ENCODE results near the gene DLG5. TPM values are rescaled to one million over a fixed set of nuclear protein-coding genes. Genes with fewer than 3 reads are reported as not detected.

The DLG5 gene
- total RNA-seq, 1 experiment from 2014 or later = 81.7 TPM

DNA sequence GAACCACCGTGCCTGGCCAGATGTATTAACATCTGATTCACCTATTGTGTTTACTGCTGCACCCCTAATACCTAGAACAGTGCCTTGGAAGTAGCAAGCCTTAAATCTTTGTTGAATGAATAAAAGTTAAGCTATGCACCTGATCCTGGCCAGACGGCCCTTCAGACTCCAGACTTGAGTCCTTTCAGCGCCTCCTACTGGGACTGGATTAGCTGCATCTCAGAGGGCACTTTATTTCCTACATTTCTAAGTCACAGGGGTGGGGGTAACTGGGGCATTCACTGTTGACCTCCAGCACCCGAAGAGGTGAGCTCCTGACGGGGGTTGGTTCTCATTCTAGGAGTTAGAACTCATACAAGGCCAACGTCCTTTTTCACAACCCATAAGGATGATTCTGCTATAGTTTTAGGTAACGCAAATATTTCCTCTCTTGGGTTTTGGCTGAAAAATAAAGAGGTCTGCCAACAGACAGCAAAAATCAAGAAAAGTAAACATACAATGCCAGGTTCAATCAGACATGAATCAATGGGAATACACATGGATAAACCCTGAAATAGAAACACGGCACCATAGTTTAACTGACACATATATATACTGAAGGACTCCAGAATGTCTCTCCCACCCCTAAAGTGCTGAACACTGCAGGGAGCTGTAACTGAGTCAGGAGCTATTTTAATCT, 48.0 kb upstream of the DLG5 start:
- Histone ChIP-seq H3K4me2 (no peak overlapping the region), H3K27ac (no peak overlapping the region), H3F3A (ENCODE audit: insufficient read depth, low read depth) (no peaks in the 10 kb centered on the region), H3K36me3 (ENCODE audit: low read depth) (0 out of 2 replicates have a peak, but pooled peaks cover 6% of the 10 kb centered on the region), H3K27me3 (ENCODE audit: insufficient read depth, low read depth) (no peaks in the 10 kb centered on the region), H4K20me1 (ENCODE audit: insufficient read depth) (no peaks in the 10 kb centered on the region), H3K4me1 (replicated peaks; ENCODE audit: insufficient read depth) (peaks cover 5% of the 10 kb centered on the region; the same call in 1 of the 2 replicates), H3K4me3 (no peak overlapping the region), H3K9me2 (ENCODE audit: insufficient read depth) (no peaks in the 10 kb centered on the region), H3K79me2 (ENCODE audit: low read depth) (no peaks in the 10 kb centered on the region), H3K9me3 (ENCODE audit: insufficient read depth, low read depth) (no peaks in the 10 kb centered on the region), H2AFZ (no peak overlapping the region)
- peak in 1 of 2 experiments; percentile 20 for DNase-seq
- CTCF ChIA-PET = interaction anchor here (0.7 to 1.2 kb wide), 3 partner anchors 65 to 129 kb away, joined by 3 to 7 read pairs (median 5); no protein-coding TSS in a partner anchor
- POLR2A ChIA-PET (ENCODE audit: unreplicated experiment) = interaction anchor here (0.6 to 0.7 kb wide), 3 partner anchors 62 to 130 kb away, joined by 3 to 5 read pairs (median 3); no protein-coding TSS in a partner anchor
- BruUV-seq (replicated peaks) = no TSS peak
- intact Hi-C loops (cut with micrococcal nuclease; ENCODE audit: unreplicated experiment) = loop anchor here (2.0 to 5.0 kb wide), 2 partner anchors 47 to 128 kb away; partner anchors contain the start of gene DLG5
- TF ChIP-seq, protein P1, sequence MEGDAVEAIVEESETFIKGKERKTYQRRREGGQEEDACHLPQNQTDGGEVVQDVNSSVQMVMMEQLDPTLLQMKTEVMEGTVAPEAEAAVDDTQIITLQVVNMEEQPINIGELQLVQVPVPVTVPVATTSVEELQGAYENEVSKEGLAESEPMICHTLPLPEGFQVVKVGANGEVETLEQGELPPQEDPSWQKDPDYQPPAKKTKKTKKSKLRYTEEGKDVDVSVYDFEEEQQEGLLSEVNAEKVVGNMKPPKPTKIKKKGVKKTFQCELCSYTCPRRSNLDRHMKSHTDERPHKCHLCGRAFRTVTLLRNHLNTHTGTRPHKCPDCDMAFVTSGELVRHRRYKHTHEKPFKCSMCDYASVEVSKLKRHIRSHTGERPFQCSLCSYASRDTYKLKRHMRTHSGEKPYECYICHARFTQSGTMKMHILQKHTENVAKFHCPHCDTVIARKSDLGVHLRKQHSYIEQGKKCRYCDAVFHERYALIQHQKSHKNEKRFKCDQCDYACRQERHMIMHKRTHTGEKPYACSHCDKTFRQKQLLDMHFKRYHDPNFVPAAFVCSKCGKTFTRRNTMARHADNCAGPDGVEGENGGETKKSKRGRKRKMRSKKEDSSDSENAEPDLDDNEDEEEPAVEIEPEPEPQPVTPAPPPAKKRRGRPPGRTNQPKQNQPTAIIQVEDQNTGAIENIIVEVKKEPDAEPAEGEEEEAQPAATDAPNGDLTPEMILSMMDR (conservative IDR thresholded peaks at IDR 0.05) = peak; percentile 58
- TF ChIP-seq EZH2 (IDR thresholded peaks at IDR 0.05; ENCODE audit: low read depth) = no peak

DNA sequence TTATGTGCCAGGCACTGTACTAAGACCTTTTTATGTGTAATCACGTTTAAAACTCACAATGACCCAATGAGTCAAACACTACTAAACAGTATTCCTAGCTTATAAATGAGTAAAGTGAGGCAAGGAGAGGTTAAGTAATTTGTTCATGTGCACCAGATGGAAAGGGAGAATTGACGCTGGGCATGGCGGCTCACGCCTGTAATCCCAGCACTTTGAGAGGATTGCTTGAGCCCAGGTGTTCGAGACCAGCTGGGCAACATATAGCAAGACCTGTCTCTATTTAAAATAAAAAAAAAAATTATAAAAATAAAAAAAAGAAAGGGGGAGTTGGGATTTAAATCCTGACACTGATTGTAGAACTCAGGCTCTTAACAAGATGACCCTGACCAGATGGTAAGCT, 46.7 kb upstream of the DLG5 start:
- intact Hi-C loops (cut with micrococcal nuclease; ENCODE audit: unreplicated experiment) = loop anchor here (5.0 kb wide), 1 partner anchor 46 kb away; the partner anchor contains the start of gene DLG5
- Histone ChIP-seq H3K4me3 (no peak overlapping the region), H3K4me1 (replicated peaks; ENCODE audit: insufficient read depth) (peaks cover 5% of the 10 kb centered on the region; the same call in 1 of the 2 replicates), H3K4me2 (no peak overlapping the region), H3K9me2 (ENCODE audit: insufficient read depth) (no peaks in the 10 kb centered on the region), H4K20me1 (ENCODE audit: insufficient read depth) (no peaks in the 10 kb centered on the region), H3K36me3 (ENCODE audit: low read depth) (no peaks in the 10 kb centered on the region), H3K27me3 (ENCODE audit: insufficient read depth, low read depth) (no peaks in the 10 kb centered on the region), H3K9me3 (ENCODE audit: insufficient read depth, low read depth) (no peaks in the 10 kb centered on the region), H3K79me2 (ENCODE audit: low read depth) (no peaks in the 10 kb centered on the region), H2AFZ (no peak overlapping the region), H3F3A (ENCODE audit: insufficient read depth, low read depth) (no peaks in the 10 kb centered on the region), H3K27ac (no peak overlapping the region)
- ChIA-PET POLR2A (ENCODE audit: unreplicated experiment) (interaction anchor here (0.8 kb wide), 1 partner anchor 62 kb away, joined by 4 read pairs; no protein-coding TSS in a partner anchor), CTCF (interaction anchor here (0.7 kb wide), 1 partner anchor 14 kb away, joined by 3 read pairs; no protein-coding TSS in a partner anchor)
- DNase-seq = no peak
- BruUV-seq (replicated peaks) = no TSS peak
- no peak for TF ChIP-seq EZH2 (IDR thresholded peaks at IDR 0.05; ENCODE audit: low read depth)
- TF ChIP-seq, protein P1 (conservative IDR thresholded peaks at IDR 0.05) = no peak

DNA sequence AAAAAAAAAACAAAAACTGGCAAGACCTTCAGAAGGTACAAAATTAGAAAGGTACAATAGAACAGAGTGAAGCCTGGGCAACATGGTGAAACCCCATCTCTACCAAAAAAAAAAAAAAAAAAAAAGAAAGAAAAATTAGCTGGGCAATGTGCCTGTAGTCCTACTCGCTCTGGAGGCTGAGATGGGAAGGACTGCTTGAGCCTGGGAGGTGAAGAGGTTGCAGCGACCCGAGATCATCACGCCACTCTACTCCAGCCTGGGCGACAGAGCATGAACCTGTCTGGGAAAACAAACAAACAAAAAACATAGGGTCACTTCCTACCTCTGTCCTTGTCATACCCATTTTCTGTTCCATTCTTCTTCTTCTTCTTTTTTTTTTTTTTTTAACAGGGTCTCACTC, 45.6 kb upstream of the DLG5 start:
- Histone ChIP-seq H3K9me3 (ENCODE audit: insufficient read depth, low read depth) (no peaks in the 10 kb centered on the region), H4K20me1 (ENCODE audit: insufficient read depth) (no peaks in the 10 kb centered on the region), H3K4me1 (replicated peaks; ENCODE audit: insufficient read depth) (peaks cover 5% of the 10 kb centered on the region; the same call in 1 of the 2 replicates), H3K4me2 (no peak overlapping the region), H2AFZ (no peak overlapping the region), H3K79me2 (ENCODE audit: low read depth) (no peaks in the 10 kb centered on the region), H3K9me2 (ENCODE audit: insufficient read depth) (no peaks in the 10 kb centered on the region), H3K4me3 (no peak overlapping the region), H3K27ac (no peak overlapping the region), H3F3A (ENCODE audit: insufficient read depth, low read depth) (no peaks in the 10 kb centered on the region), H3K36me3 (ENCODE audit: low read depth) (no peaks in the 10 kb centered on the region), H3K27me3 (ENCODE audit: insufficient read depth, low read depth) (no peaks in the 10 kb centered on the region)
- no peak for TF ChIP-seq EZH2 (IDR thresholded peaks at IDR 0.05; ENCODE audit: low read depth)
- TF ChIP-seq, protein P1 (conservative IDR thresholded peaks at IDR 0.05) = no peak
- BruUV-seq (replicated peaks) = TSS peak; percentile 16
- ChIA-PET CTCF (no interaction called here), POLR2A (ENCODE audit: unreplicated experiment) (interaction anchor here (0.7 kb wide), 1 partner anchor 338 kb away, joined by 6 read pairs; no protein-coding TSS in a partner anchor)
- intact Hi-C loops (cut with micrococcal nuclease; ENCODE audit: unreplicated experiment) = loop anchor here (5.0 kb wide), 1 partner anchor 45 kb away; the partner anchor contains the start of gene DLG5
- DNase-seq = no peak

All from PC-9 (cell line).